ENCODE measurements around the gene ADAMTSL3.

ADAMTSL3 gene

GRCh38 chr15:83653639-83654378 is at the start of gene ADAMTSL3:
Gene ADAMTSL3 (plus strand): TSS chr15:83654123. CDS start chr15:83655762, 1,639 bp downstream.
- no peaks in the 10 kb centered on the region for H3K36me3 ChIP-seq (ENCODE audit: control insufficient read depth, insufficient read depth, low read length)
- H3K9me3 ChIP-seq (ENCODE audit: control insufficient read depth, insufficient read depth, low read depth, low read length), result no peaks in the 10 kb centered on the region
- peaks cover 57% of the 10 kb centered on the region for H3K27me3 ChIP-seq (ENCODE audit: control insufficient read depth, insufficient read depth, low read length)
- H3K4me3 ChIP-seq (ENCODE audit: low read depth, low read length), result peak within 1 kb of the TSS; percentile 75
- no peak within 1 kb of the TSS for H3K9ac ChIP-seq (ENCODE audit: low read length)
- peaks cover 12% of the 10 kb centered on the region for H3K4me1 ChIP-seq (ENCODE audit: control insufficient read depth, insufficient read depth, low read length)
- H3K27ac ChIP-seq (ENCODE audit: low read depth, low read length), result no peak within 1 kb of the TSS

GRCh38 chr15:83604549-83604948 is 49.4 kb upstream of the ADAMTSL3 start:
- H3K4me3 ChIP-seq (ENCODE audit: low read depth, low read length), result no peak overlapping the region

GRCh38 chr15:83605111-83605945 is 48.6 kb upstream of the ADAMTSL3 start:
- Histone ChIP-seq H3K9me3 (ENCODE audit: control insufficient read depth, insufficient read depth, low read depth, low read length) (no peaks in the 10 kb centered on the region), H3K9ac (ENCODE audit: low read length) (peak overlapping the region; percentile 6), H3K4me1 (ENCODE audit: control insufficient read depth, insufficient read depth, low read length) (no peaks in the 10 kb centered on the region), H3K27ac (ENCODE audit: low read depth, low read length) (no peak overlapping the region), H3K36me3 (ENCODE audit: control insufficient read depth, insufficient read depth, low read length) (no peaks in the 10 kb centered on the region), H3K4me3 (ENCODE audit: low read depth, low read length) (no peak overlapping the region), H3K27me3 (ENCODE audit: control insufficient read depth, insufficient read depth, low read length) (no peaks in the 10 kb centered on the region)

More at GRCh38 chr15:83604549-83604948, 49.4 kb upstream of the ADAMTSL3 start:
- Histone ChIP-seq H3K9ac (ENCODE audit: low read length) (no peak overlapping the region), H3K27ac (ENCODE audit: low read depth, low read length) (no peak overlapping the region), H3K9me3 (ENCODE audit: control insufficient read depth, insufficient read depth, low read depth, low read length) (no peaks in the 10 kb centered on the region), H3K36me3 (ENCODE audit: control insufficient read depth, insufficient read depth, low read length) (no peaks in the 10 kb centered on the region), H3K4me1 (ENCODE audit: control insufficient read depth, insufficient read depth, low read length) (no peaks in the 10 kb centered on the region), H3K27me3 (ENCODE audit: control insufficient read depth, insufficient read depth, low read length) (no peaks in the 10 kb centered on the region)

- no peaks in the 10 kb centered on the region for H3K9me3 ChIP-seq (ENCODE audit: control insufficient read depth, insufficient read depth, low read depth, low read length)
- H3K27me3 ChIP-seq (ENCODE audit: control insufficient read depth, insufficient read depth, low read length), result no peaks in the 10 kb centered on the region
- no peak overlapping the region for H3K4me3 ChIP-seq (ENCODE audit: low read depth, low read length)
- H3K27ac ChIP-seq (ENCODE audit: low read depth, low read length), result no peak overlapping the region
- no peak overlapping the region for H3K9ac ChIP-seq (ENCODE audit: low read length)
- no peaks in the 10 kb centered on the region for H3K36me3 ChIP-seq (ENCODE audit: control insufficient read depth, insufficient read depth, low read length)
- H3K4me1 ChIP-seq (ENCODE audit: control insufficient read depth, insufficient read depth, low read length), result no peaks in the 10 kb centered on the region
Measured at GRCh38 chr15:83610132-83610531, 43.8 kb upstream of the ADAMTSL3 start.

GRCh38 chr15:83610901-83611685 is 42.8 kb upstream of the ADAMTSL3 start:
- Histone ChIP-seq H3K9me3 (ENCODE audit: control insufficient read depth, insufficient read depth, low read depth, low read length) (no peaks in the 10 kb centered on the region), H3K9ac (ENCODE audit: low read length) (no peak overlapping the region), H3K27ac (ENCODE audit: low read depth, low read length) (no peak overlapping the region), H3K4me3 (ENCODE audit: low read depth, low read length) (no peak overlapping the region), H3K4me1 (ENCODE audit: control insufficient read depth, insufficient read depth, low read length) (no peaks in the 10 kb centered on the region), H3K27me3 (ENCODE audit: control insufficient read depth, insufficient read depth, low read length) (no peaks in the 10 kb centered on the region), H3K36me3 (ENCODE audit: control insufficient read depth, insufficient read depth, low read length) (no peaks in the 10 kb centered on the region)

GRCh38 chr15:83612226-83612625 is 41.7 kb upstream of the ADAMTSL3 start:
- H3K36me3 ChIP-seq (ENCODE audit: control insufficient read depth, insufficient read depth, low read length), result no peaks in the 10 kb centered on the region
- H3K27me3 ChIP-seq (ENCODE audit: control insufficient read depth, insufficient read depth, low read length), result no peaks in the 10 kb centered on the region
- no peak overlapping the region for H3K4me3 ChIP-seq (ENCODE audit: low read depth, low read length)
- H3K9ac ChIP-seq (ENCODE audit: low read length), result no peak overlapping the region
- H3K9me3 ChIP-seq (ENCODE audit: control insufficient read depth, insufficient read depth, low read depth, low read length), result no peaks in the 10 kb centered on the region
- H3K27ac ChIP-seq (ENCODE audit: low read depth, low read length), result no peak overlapping the region
- H3K4me1 ChIP-seq (ENCODE audit: control insufficient read depth, insufficient read depth, low read length), result no peaks in the 10 kb centered on the region

- Histone ChIP-seq H3K27ac (ENCODE audit: low read depth, low read length) (no peak overlapping the region), H3K27me3 (ENCODE audit: control insufficient read depth, insufficient read depth, low read length) (no peaks in the 10 kb centered on the region), H3K36me3 (ENCODE audit: control insufficient read depth, insufficient read depth, low read length) (no peaks in the 10 kb centered on the region), H3K9ac (ENCODE audit: low read length) (no peak overlapping the region), H3K9me3 (ENCODE audit: control insufficient read depth, insufficient read depth, low read depth, low read length) (no peaks in the 10 kb centered on the region), H3K4me3 (ENCODE audit: low read depth, low read length) (no peak overlapping the region), H3K4me1 (ENCODE audit: control insufficient read depth, insufficient read depth, low read length) (no peaks in the 10 kb centered on the region)
Measured at GRCh38 chr15:83612898-83613635, 40.9 kb upstream of the ADAMTSL3 start.

GRCh38 chr15:83613714-83614113 is 40.2 kb upstream of the ADAMTSL3 start:
- no peak overlapping the region for H3K9ac ChIP-seq (ENCODE audit: low read length)
- H3K9me3 ChIP-seq (ENCODE audit: control insufficient read depth, insufficient read depth, low read depth, low read length), result no peaks in the 10 kb centered on the region
- H3K27me3 ChIP-seq (ENCODE audit: control insufficient read depth, insufficient read depth, low read length), result no peaks in the 10 kb centered on the region
- H3K4me1 ChIP-seq (ENCODE audit: control insufficient read depth, insufficient read depth, low read length), result no peaks in the 10 kb centered on the region
- no peak overlapping the region for H3K27ac ChIP-seq (ENCODE audit: low read depth, low read length)
- H3K4me3 ChIP-seq (ENCODE audit: low read depth, low read length), result no peak overlapping the region
- H3K36me3 ChIP-seq (ENCODE audit: control insufficient read depth, insufficient read depth, low read length), result no peaks in the 10 kb centered on the region

- Histone ChIP-seq H3K9ac (ENCODE audit: low read length) (no peak overlapping the region), H3K4me1 (ENCODE audit: control insufficient read depth, insufficient read depth, low read length) (no peaks in the 10 kb centered on the region), H3K9me3 (ENCODE audit: control insufficient read depth, insufficient read depth, low read depth, low read length) (no peaks in the 10 kb centered on the region), H3K36me3 (ENCODE audit: control insufficient read depth, insufficient read depth, low read length) (no peaks in the 10 kb centered on the region), H3K27me3 (ENCODE audit: control insufficient read depth, insufficient read depth, low read length) (no peaks in the 10 kb centered on the region), H3K27ac (ENCODE audit: low read depth, low read length) (no peak overlapping the region), H3K4me3 (ENCODE audit: low read depth, low read length) (no peak overlapping the region)
Measured at GRCh38 chr15:83616840-83617239, 37.1 kb upstream of the ADAMTSL3 start.

- peaks cover 7% of the 10 kb centered on the region for H3K9me3 ChIP-seq (ENCODE audit: control insufficient read depth, insufficient read depth, low read depth, low read length)
- H3K36me3 ChIP-seq (ENCODE audit: control insufficient read depth, insufficient read depth, low read length), result no peaks in the 10 kb centered on the region
- H3K27ac ChIP-seq (ENCODE audit: low read depth, low read length), result no peak overlapping the region
- H3K4me3 ChIP-seq (ENCODE audit: low read depth, low read length), result no peak overlapping the region
- H3K4me1 ChIP-seq (ENCODE audit: control insufficient read depth, insufficient read depth, low read length), result no peaks in the 10 kb centered on the region
- H3K27me3 ChIP-seq (ENCODE audit: control insufficient read depth, insufficient read depth, low read length), result no peaks in the 10 kb centered on the region
- no peak overlapping the region for H3K9ac ChIP-seq (ENCODE audit: low read length)
Measured at GRCh38 chr15:83626171-83626802, 27.6 kb upstream of the ADAMTSL3 start.
